Muscle of arm (tissue), 12 donors: ENCODE data around the gene KBTBD7. TPM values are rescaled to one million over a fixed set of nuclear protein-coding genes. Genes with fewer than 3 reads are reported as not detected.

Experiments
- DNase-seq: peaks from one replicate; pipeline ENCODE4 v3.0.0-alpha.2; 2013
- polyA plus RNA-seq, 12 donors: library from polyadenylated mRNA; unstranded; fragments of 120-200 nt; gene quantifications; one replicate each; pipeline ENCODE4 v1.2.1, GENCODE V29; 2013; ENCODE audit not compliant: insufficient read length in 12 of 12

The KBTBD7 gene
- polyA plus RNA-seq, 12 donors = 8.4 to 88.6 (median 10.4) TPM

DNA sequence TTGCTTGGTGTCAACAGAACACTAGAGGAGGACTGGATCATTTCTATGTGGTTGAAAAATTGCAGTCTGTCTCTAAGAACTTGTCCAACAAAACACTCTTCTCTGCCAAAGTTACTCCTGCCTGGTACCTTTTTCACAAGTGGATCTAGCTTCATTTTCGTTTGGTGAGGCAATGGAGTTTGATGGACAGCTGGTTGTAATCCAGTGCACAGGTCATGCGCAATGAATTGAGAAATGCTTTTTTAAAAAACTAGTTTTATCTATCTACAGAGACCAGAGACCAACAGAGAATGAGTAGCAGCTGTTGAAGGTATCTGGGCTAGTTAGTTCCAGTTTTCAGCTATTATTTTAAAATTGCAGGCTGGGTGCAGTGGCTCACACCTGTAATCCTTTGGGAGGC is 49.8 kb downstream of the KBTBD7 start:
- DNase-seq = no peak

Other genes with a start within 250 kb of the KBTBD7 start
- 10 to 100 TPM in 11 of 12 donors, not detected in 1; 25.2 to 69.6 (median 29.9) TPM for gene ELF1, start 175.3 kb downstream of the KBTBD7 start, polyA plus RNA-seq
- gene WBP4, start 133.1 kb downstream of the KBTBD7 start, polyA plus RNA-seq = 10 to 100 TPM in 11 of 12 donors, not detected in 1; 12.0 to 25.5 (median 18.0) TPM
- gene KBTBD6, start 61.8 kb downstream of the KBTBD7 start, polyA plus RNA-seq = 10 to 100 TPM in 10 of 12 donors, 1 to 10 TPM in 1, not detected in 1; 8.5 to 14.4 (median 11.2) TPM
- 10 to 100 TPM in 7 of 12 donors, 1 to 10 TPM in 3, not detected in 2; 8.1 to 18.0 (median 11.7) TPM for gene MTRF1, start 69.0 kb upstream of the KBTBD7 start, polyA plus RNA-seq
- 10 to 100 TPM in 11 of 12 donors, not detected in 1; 14.8 to 39.6 (median 24.6) TPM for gene NAA16, start 116.7 kb upstream of the KBTBD7 start, polyA plus RNA-seq